Testis (tissue), 3 donors: ENCODE data around the gene CNTFR. TPM values are rescaled to one million over a fixed set of nuclear protein-coding genes. Genes with fewer than 3 reads are reported as not detected.
"Not testable (repeated sequence)": the region's sequence is repeated elsewhere in the genome, so short reads cannot be mapped to it uniquely, and the experiment has no call there.

Experiments
- DNase-seq: peaks from one replicate; pipeline ENCODE4 v3.0.0-alpha.2; 2019
- H3K27ac ChIP-seq, 2 donors: fragments of 200-600 bp; sonication (generic); one replicate each; pipeline ENCODE4 v1.5.1; 2019
- H3K27me3 ChIP-seq: fragments of 200-600 bp; sonication (generic); one replicate; pipeline ENCODE4 v1.5.1; 2019
- H3K36me3 ChIP-seq: fragments of 200-600 bp; sonication (generic); one replicate; pipeline ENCODE4 v1.5.1; 2017; ENCODE audit warnings: low read depth; ENCODE audit errors: missing control alignments
- H3K4me1 ChIP-seq: fragments of 200-600 bp; sonication (generic); one replicate; pipeline ENCODE4 v1.5.1; 2019
- H3K4me3 ChIP-seq, 2 donors: fragments of 200-600 bp; sonication (generic); one replicate each; pipeline ENCODE4 v1.5.1; 2017 to 2019
- H3K9me3 ChIP-seq: fragments of 200-600 bp; sonication (generic); one replicate; pipeline ENCODE4 v1.5.1; 2017
- POLR2A ChIP-seq: fragments of 450-650 bp; IDR thresholded peaks from one replicate; pipeline ENCODE4 v1.6.1; 2017; ENCODE audit warnings: antibody characterized with exemption, mild to moderate bottlenecking, moderate library complexity
- WGBS, 2 donors: methylation state at CpG; one replicate each; pipeline ENCODE4 v1.1.5; 2018; 5-methylcytosine and 5-hydroxymethylcytosine counted together
- intact Hi-C: fragments of 100-400 bp; cut with DNase I; formaldehyde crosslinking; loops from one replicate; pipeline ENCODE4 v1.15.1; 2023; ENCODE audit warnings: low total_unique reads
- polyA plus RNA-seq: library from polyadenylated mRNA; stranded (reverse); fragments of 350-450 nt; fragmentation: Illumina TruSeq; extraction: RNeasy Lipid Tissue Mini Kit (QIAGEN cat#74804); gene quantifications from one replicate; pipeline ENCODE4 v1.2.3, GENCODE V29; 2014; ENCODE audit warnings: low read depth, low replicate concordance; ENCODE audit not compliant: insufficient read depth
- total RNA-seq, 2 donors: library from RNA; depleted of rRNA; stranded (reverse); fragments of >200 nt; gene quantifications; one replicate each; pipeline ENCODE4 v1.2.3, GENCODE V29; 2016
- TF ChIP-seq, protein P1 (sequence below), 3 experiments: fragments of 450-650 bp in 2 of 3; fragments of 200-600 bp in 1 of 3; sonication (generic) in 1 of 3; IDR thresholded peaks; one replicate each; pipeline ENCODE4 v1.5.1; 2016 to 2019; ENCODE audit warnings: antibody characterized with exemption in 3 of 3, mild to moderate bottlenecking in 2 of 3, moderate library complexity in 1 of 3

The CNTFR gene
- total and polyA plus RNA-seq, 3 donors from 2014 or later: 11.8 to 16.0 (median 16.0) TPM

- Histone ChIP-seq H3K36me3 (no peaks in the 10 kb centered on the region), H3K4me3 (no peak overlapping the region), H3K27ac (no peak overlapping the region), H3K27me3 (no peaks in the 10 kb centered on the region), H3K4me1 (no peaks in the 10 kb centered on the region), H3K9me3 (no peaks in the 10 kb centered on the region)
- intact Hi-C loops: no loop called here
- WGBS, 2 donors: 70 to 83% methylated on average over 5 of the region's 5 CpGs
- DNase-seq: no peak
- TF ChIP-seq POLR2A: no peak
- TF ChIP-seq, protein P1, sequence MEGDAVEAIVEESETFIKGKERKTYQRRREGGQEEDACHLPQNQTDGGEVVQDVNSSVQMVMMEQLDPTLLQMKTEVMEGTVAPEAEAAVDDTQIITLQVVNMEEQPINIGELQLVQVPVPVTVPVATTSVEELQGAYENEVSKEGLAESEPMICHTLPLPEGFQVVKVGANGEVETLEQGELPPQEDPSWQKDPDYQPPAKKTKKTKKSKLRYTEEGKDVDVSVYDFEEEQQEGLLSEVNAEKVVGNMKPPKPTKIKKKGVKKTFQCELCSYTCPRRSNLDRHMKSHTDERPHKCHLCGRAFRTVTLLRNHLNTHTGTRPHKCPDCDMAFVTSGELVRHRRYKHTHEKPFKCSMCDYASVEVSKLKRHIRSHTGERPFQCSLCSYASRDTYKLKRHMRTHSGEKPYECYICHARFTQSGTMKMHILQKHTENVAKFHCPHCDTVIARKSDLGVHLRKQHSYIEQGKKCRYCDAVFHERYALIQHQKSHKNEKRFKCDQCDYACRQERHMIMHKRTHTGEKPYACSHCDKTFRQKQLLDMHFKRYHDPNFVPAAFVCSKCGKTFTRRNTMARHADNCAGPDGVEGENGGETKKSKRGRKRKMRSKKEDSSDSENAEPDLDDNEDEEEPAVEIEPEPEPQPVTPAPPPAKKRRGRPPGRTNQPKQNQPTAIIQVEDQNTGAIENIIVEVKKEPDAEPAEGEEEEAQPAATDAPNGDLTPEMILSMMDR (IDR thresholded peaks at IDR 0.05): no peak
These were observed 45.5 kb downstream of the CNTFR start for GRCh38 chr9:34544035-34544434.

GRCh38 chr9:34541540-34541939, 48.0 kb downstream of the CNTFR start:
- Histone ChIP-seq H3K27ac (no peak overlapping the region), H3K27me3 (no peaks in the 10 kb centered on the region), H3K4me3 (no peak overlapping the region), H3K36me3 (no peaks in the 10 kb centered on the region), H3K9me3 (no peaks in the 10 kb centered on the region), H3K4me1 (no peaks in the 10 kb centered on the region)
- no peak for TF ChIP-seq POLR2A
- TF ChIP-seq, protein P1 (IDR thresholded peaks at IDR 0.05): no peak
- DNase-seq: no peak
- intact Hi-C loops: no loop called here
- 84 to 86% methylated on average over 7 of the region's 7 CpGs for WGBS, 2 donors

GRCh38 chr9:34540827-34541226, 48.7 kb downstream of the CNTFR start:
- no peaks in the 10 kb centered on the region for H3K4me1 ChIP-seq
- DNase-seq: no peak
- intact Hi-C loops: no loop called here
- H3K27ac ChIP-seq: no peak overlapping the region
- H3K9me3 ChIP-seq: no peaks in the 10 kb centered on the region
- WGBS, 2 donors: 67 to 86% methylated on average over 2 of the region's 2 CpGs
- H3K4me3 ChIP-seq: no peak overlapping the region
- TF ChIP-seq POLR2A: no peak
- TF ChIP-seq, protein P1 (IDR thresholded peaks at IDR 0.05): no peak
- no peaks in the 10 kb centered on the region for H3K27me3 ChIP-seq
- no peaks in the 10 kb centered on the region for H3K36me3 ChIP-seq

DNA sequence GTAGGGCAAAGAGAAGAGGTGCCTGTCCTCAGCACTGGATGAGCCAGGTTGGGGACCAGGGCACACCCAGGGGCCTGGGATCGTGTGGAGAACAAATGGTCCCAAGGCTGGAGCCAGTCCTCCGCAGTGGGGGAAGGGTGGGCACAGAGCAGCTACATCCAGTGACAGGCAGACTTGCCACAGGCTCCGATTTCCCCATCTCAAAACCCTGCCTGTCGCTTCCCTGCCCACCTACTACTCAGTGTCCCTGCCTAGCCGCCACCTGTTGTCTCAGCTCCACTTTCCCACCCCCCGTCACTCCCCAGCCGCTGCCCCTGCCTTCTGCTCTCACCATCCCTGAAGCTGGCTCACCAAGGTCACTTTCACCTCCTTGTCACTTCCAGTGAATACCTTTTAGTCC, 52.8 kb downstream of the CNTFR start:
- H3K9me3 ChIP-seq: no peaks in the 10 kb centered on the region
- no peaks in the 10 kb centered on the region for H3K4me1 ChIP-seq
- no peak overlapping the region for H3K4me3 ChIP-seq
- TF ChIP-seq, protein P1 (IDR thresholded peaks at IDR 0.05): no peak
- no peak for TF ChIP-seq POLR2A
- no peaks in the 10 kb centered on the region for H3K36me3 ChIP-seq
- 65 to 68% methylated on average over 7 of the region's 7 CpGs for WGBS, 2 donors
- DNase-seq: peak; percentile 13
- no peaks in the 10 kb centered on the region for H3K27me3 ChIP-seq
- H3K27ac ChIP-seq: no peak overlapping the region
- intact Hi-C loops: no loop called here

DNA sequence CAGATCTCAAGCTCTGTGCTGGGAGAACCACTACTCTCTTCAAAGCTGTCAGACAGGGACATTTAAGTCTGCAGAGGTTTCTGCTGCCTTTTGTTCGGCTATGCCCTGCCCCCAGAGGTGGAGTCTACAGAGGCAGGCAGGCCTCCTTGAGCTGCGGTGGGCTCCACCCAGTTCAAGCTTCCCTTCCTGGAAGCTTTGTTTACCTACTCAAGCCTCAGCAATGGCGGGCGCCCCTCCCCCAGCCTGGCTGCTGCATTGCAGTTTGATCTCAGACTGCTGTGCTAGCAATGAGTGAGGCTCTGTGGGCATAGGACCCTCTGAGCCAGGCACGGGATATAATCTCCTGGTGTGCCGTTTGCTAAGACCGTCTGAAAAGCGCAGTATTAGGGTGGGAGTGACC, 57.5 kb downstream of the CNTFR start:
- H3K4me1 ChIP-seq, intact Hi-C loops, H3K27ac ChIP-seq, H3K4me3 ChIP-seq, H3K27me3 ChIP-seq, H3K9me3 ChIP-seq, H3K36me3 ChIP-seq: not testable (repeated sequence)
- peak; percentile 13 for DNase-seq
- WGBS, 2 donors: 91 to 98% methylated on average over 5 to 7 of the region's 8 CpGs
